ENCODE data around the gene CMBL.

- TF ChIP-seq, protein P1, sequence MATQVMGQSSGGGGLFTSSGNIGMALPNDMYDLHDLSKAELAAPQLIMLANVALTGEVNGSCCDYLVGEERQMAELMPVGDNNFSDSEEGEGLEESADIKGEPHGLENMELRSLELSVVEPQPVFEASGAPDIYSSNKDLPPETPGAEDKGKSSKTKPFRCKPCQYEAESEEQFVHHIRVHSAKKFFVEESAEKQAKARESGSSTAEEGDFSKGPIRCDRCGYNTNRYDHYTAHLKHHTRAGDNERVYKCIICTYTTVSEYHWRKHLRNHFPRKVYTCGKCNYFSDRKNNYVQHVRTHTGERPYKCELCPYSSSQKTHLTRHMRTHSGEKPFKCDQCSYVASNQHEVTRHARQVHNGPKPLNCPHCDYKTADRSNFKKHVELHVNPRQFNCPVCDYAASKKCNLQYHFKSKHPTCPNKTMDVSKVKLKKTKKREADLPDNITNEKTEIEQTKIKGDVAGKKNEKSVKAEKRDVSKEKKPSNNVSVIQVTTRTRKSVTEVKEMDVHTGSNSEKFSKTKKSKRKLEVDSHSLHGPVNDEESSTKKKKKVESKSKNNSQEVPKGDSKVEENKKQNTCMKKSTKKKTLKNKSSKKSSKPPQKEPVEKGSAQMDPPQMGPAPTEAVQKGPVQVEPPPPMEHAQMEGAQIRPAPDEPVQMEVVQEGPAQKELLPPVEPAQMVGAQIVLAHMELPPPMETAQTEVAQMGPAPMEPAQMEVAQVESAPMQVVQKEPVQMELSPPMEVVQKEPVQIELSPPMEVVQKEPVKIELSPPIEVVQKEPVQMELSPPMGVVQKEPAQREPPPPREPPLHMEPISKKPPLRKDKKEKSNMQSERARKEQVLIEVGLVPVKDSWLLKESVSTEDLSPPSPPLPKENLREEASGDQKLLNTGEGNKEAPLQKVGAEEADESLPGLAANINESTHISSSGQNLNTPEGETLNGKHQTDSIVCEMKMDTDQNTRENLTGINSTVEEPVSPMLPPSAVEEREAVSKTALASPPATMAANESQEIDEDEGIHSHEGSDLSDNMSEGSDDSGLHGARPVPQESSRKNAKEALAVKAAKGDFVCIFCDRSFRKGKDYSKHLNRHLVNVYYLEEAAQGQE (IDR thresholded peaks at IDR 0.05; ENCODE audit: insufficient read depth in 1 of 2, low read depth in 2 of 2, low read length in 1 of 2), result no peak
- TF ChIP-seq CTCF (IDR thresholded peaks at IDR 0.05), result no peak
- no peak for TF ChIP-seq POLR2AphosphoS5 (IDR thresholded peaks at IDR 0.05; ENCODE audit: low read depth, low read length)
- TF ChIP-seq SIN3A (IDR thresholded peaks at IDR 0.05; ENCODE audit: borderline replicate concordance, insufficient read depth, low read depth, low read length), result no peak
Measured at GRCh38 chr5:10329820-10330481, 22.2 kb upstream of the CMBL start.
